ENCODE results near the gene ZNF19.

Gene ZNF19

GRCh38 chr16:71484006-71484893, 4.9 kb downstream of the ZNF19 start:
- no peak for TF ChIP-seq REST (IDR thresholded peaks at IDR 0.05; ENCODE audit: low read depth)
- TF ChIP-seq CREB1 (IDR thresholded peaks at IDR 0.05; ENCODE audit: low read depth) = 0 out of 2 replicates have a peak, but pooled peaks have one; percentile 28

- TF ChIP-seq EGR1 (IDR thresholded peaks at IDR 0.05) (no peak), ZBTB7A (IDR thresholded peaks at IDR 0.05; ENCODE audit: low read depth) (no peak), TAF1 (IDR thresholded peaks at IDR 0.05; ENCODE audit: low read depth) (no peak), TCF12 (IDR thresholded peaks at IDR 0.05; ENCODE audit: low read depth) (no peak), CEBPB (IDR thresholded peaks at IDR 0.05) (no peak), YY1 (IDR thresholded peaks at IDR 0.05; ENCODE audit: low read depth) (no peak), EP300 (IDR thresholded peaks at IDR 0.05; ENCODE audit: borderline replicate concordance) (no peak), MAX (IDR thresholded peaks at IDR 0.05) (no peak)
Measured at GRCh38 chr16:71482569-71482968, 6.6 kb downstream of the ZNF19 start.

- no peak for TF ChIP-seq CEBPB (IDR thresholded peaks at IDR 0.05)
- TF ChIP-seq ZBTB7A (IDR thresholded peaks at IDR 0.05; ENCODE audit: low read depth) = no peak
- no peak for TF ChIP-seq CREB1 (IDR thresholded peaks at IDR 0.05; ENCODE audit: low read depth)
- no peak for TF ChIP-seq TAF1 (IDR thresholded peaks at IDR 0.05; ENCODE audit: low read depth)
- no peak for TF ChIP-seq YY1 (IDR thresholded peaks at IDR 0.05; ENCODE audit: low read depth)
- no peak for TF ChIP-seq NFIC (IDR thresholded peaks at IDR 0.05)
- TF ChIP-seq FOXM1 (IDR thresholded peaks at IDR 0.05; ENCODE audit: borderline replicate concordance, low read depth) = no peak
- no peak for TF ChIP-seq EGR1 (IDR thresholded peaks at IDR 0.05)
- no peak for TF ChIP-seq EP300 (IDR thresholded peaks at IDR 0.05; ENCODE audit: borderline replicate concordance)
Measured at GRCh38 chr16:71480956-71481355, 8.2 kb downstream of the ZNF19 start.

GRCh38 chr16:71479420-71479819, 9.7 kb downstream of the ZNF19 start:
- peak; percentile 45 for TF ChIP-seq RAD21 (IDR thresholded peaks at IDR 0.05; ENCODE audit: low read depth)
- no peak for TF ChIP-seq MAX (IDR thresholded peaks at IDR 0.05)

GRCh38 chr16:71476457-71477124, 12.5 kb downstream of the ZNF19 start:
- TF ChIP-seq USF1 (IDR thresholded peaks at IDR 0.05) (no peak), TAF1 (IDR thresholded peaks at IDR 0.05; ENCODE audit: low read depth) (no peak), EP300 (IDR thresholded peaks at IDR 0.05; ENCODE audit: borderline replicate concordance) (no peak)

GRCh38 chr16:71474864-71475263, 14.3 kb downstream of the ZNF19 start:
- TF ChIP-seq MAX (IDR thresholded peaks at IDR 0.05) (no peak), REST (IDR thresholded peaks at IDR 0.05; ENCODE audit: low read depth) (no peak), CEBPB (IDR thresholded peaks at IDR 0.05) (no peak), EP300 (IDR thresholded peaks at IDR 0.05; ENCODE audit: borderline replicate concordance) (no peak), USF1 (IDR thresholded peaks at IDR 0.05) (no peak), TEAD4 (IDR thresholded peaks at IDR 0.05) (no peak), ZBTB7A (IDR thresholded peaks at IDR 0.05; ENCODE audit: low read depth) (no peak), FOXM1 (IDR thresholded peaks at IDR 0.05; ENCODE audit: borderline replicate concordance, low read depth) (no peak), YY1 (IDR thresholded peaks at IDR 0.05; ENCODE audit: low read depth) (no peak), TCF12 (IDR thresholded peaks at IDR 0.05; ENCODE audit: low read depth) (no peak), RAD21 (IDR thresholded peaks at IDR 0.05; ENCODE audit: low read depth) (no peak), CREB1 (IDR thresholded peaks at IDR 0.05; ENCODE audit: low read depth) (no peak), NFIC (IDR thresholded peaks at IDR 0.05) (no peak), TAF1 (IDR thresholded peaks at IDR 0.05; ENCODE audit: low read depth) (no peak), EGR1 (IDR thresholded peaks at IDR 0.05) (no peak)

All from Ishikawa (cell line).